GM12892 (cell line): ENCODE measurements around the gene ANXA10.

ENCODE experiments used
- POLR2A ChIP-seq: IDR thresholded peaks from 2 replicates; pipeline ENCODE4 v1.6.1; 2011; ENCODE audit warnings: low read depth, low read length, control low read depth
- POLR2AphosphoS5 ChIP-seq: IDR thresholded peaks from 2 replicates; pipeline ENCODE4 v1.6.1; 2011; ENCODE audit warnings: low read depth, low read length, control low read depth
- TAF1 ChIP-seq: IDR thresholded peaks from 2 replicates; pipeline ENCODE4 v1.6.1; 2011; ENCODE audit warnings: low read depth, mild to moderate bottlenecking, control low read depth, low read length, borderline replicate concordance

DNA sequence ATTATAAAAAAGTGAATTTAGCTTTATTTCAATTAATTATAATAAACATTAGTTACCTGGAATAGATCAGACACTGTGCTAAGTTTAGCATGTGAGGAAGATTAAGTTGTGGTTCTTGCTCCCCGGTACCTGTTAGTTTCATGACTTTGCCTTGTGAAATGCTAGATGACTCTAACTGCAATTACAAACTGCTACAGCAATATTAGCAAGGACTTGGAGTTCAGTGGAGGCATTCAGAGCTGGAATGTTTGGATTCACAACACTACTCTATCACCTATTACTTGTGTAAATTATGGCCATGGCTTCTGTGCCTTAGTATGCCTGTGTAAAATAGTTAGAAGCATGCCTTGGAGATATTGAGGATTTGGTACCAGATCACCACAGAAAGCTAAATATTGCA is 21.4 kb upstream of the ANXA10 start:
- TF ChIP-seq POLR2AphosphoS5 (no peak), TAF1 (no peak), POLR2A (no peak)
